NCI-H748 treated with DMSO at 0.1 percent for 48 hours (cell line): ENCODE results near the gene CD84.
"Not testable (repeated sequence)": the region's sequence is repeated elsewhere in the genome, so short reads cannot be mapped to it uniquely, and the experiment has no call there.

Experiments used
- DNase-seq: peaks from one replicate; lab custom pipeline; 2025; lab: John Stamatoyannopoulos, UW

The CD84 gene

GRCh38 chr1:160579216-160579701 lies at the start of gene CD84:
Gene CD84 (minus strand): TSS chr1:160579496. CDS start chr1:160579437, 59 bp downstream.
- DNase-seq, result no peak

- no peak for DNase-seq
Measured at GRCh38 chr1:160628799-160629263, 49.5 kb upstream of the CD84 start.

- DNase-seq, result not testable (repeated sequence)
Measured at GRCh38 chr1:160627677-160628289, 48.5 kb upstream of the CD84 start.

- DNase-seq, result no peak
Measured at GRCh38 chr1:160626509-160627342, 47.4 kb upstream of the CD84 start.

- DNase-seq, result no peak
Measured at GRCh38 chr1:160625725-160626498, 46.6 kb upstream of the CD84 start.

- DNase-seq, result no peak
Measured at GRCh38 chr1:160625321-160625720, 46.0 kb upstream of the CD84 start.

GRCh38 chr1:160624464-160624863 lies 45.2 kb upstream of the CD84 start:
- no peak for DNase-seq

- DNase-seq, result no peak
Measured at GRCh38 chr1:160623862-160624261, 44.6 kb upstream of the CD84 start.

GRCh38 chr1:160623227-160623633 lies 43.9 kb upstream of the CD84 start:
- no peak for DNase-seq

GRCh38 chr1:160622501-160623226 lies 43.4 kb upstream of the CD84 start:
- no peak for DNase-seq

GRCh38 chr1:160621633-160622413 lies 42.5 kb upstream of the CD84 start:
- DNase-seq, result no peak

GRCh38 chr1:160620942-160621632 lies 41.8 kb upstream of the CD84 start:
- DNase-seq, result no peak

- no peak for DNase-seq
Measured at GRCh38 chr1:160619742-160620277, 40.5 kb upstream of the CD84 start.

GRCh38 chr1:160618763-160619274 lies 39.5 kb upstream of the CD84 start:
- DNase-seq, result peak; percentile 0

GRCh38 chr1:160618327-160618726 lies 39.0 kb upstream of the CD84 start:
- DNase-seq, result no peak

- DNase-seq, result no peak
Measured at GRCh38 chr1:160615660-160616059, 36.4 kb upstream of the CD84 start.

- DNase-seq, result no peak
Measured at GRCh38 chr1:160614410-160614809, 35.1 kb upstream of the CD84 start.

- no peak for DNase-seq
Measured at GRCh38 chr1:160612613-160613218, 33.4 kb upstream of the CD84 start.

GRCh38 chr1:160610569-160611242 lies 31.4 kb upstream of the CD84 start:
- no peak for DNase-seq
